OCI-LY7 (cell line): Measurements from ENCODE around the gene SPATA6. TPM values are rescaled to one million over a fixed set of nuclear protein-coding genes. Genes with fewer than 3 reads are reported as not detected.
"Not testable (repeated sequence)": the region's sequence is repeated elsewhere in the genome, so short reads cannot be mapped to it uniquely, and the experiment has no call there.

Experiments used
- BruUV-seq: library from RNA; stranded (reverse); fragments of 400-500 nt; replicated peaks from 2 replicates; lab custom pipeline; 2021; lab: Mats Ljungman, UMichigan
- CTCF ChIA-PET: fragments of 300-600 bp; sonication (Branson Sonifier 250); formaldehyde crosslinking; loops from one replicate; lab custom pipeline; 2022; ENCODE audit warnings: antibody characterized with exemption; ENCODE audit not compliant: unreplicated experiment; lab: Charles Lee
- POLR2A ChIA-PET: fragments of 300-600 bp; sonication (Branson Sonifier 250); formaldehyde crosslinking; loops from one replicate; lab custom pipeline; 2022; ENCODE audit warnings: antibody characterized with exemption; lab: Charles Lee
- DNase-seq: peaks from one replicate; pipeline ENCODE4 v3.0.0-alpha.2; 2015; ENCODE audit warnings: low spot score
- H2AFZ ChIP-seq: fragments of 200-600 bp; sonication (generic), shearing (Covaris generic); 2 replicates; pipeline ENCODE4 v1.6.1; 2014; ENCODE audit warnings: mild to moderate bottlenecking, antibody characterized with exemption, low read length, moderate library complexity
- H3K27ac ChIP-seq: fragments of 200-600 bp; sonication (generic); 2 replicates; pipeline ENCODE4 v1.5.1; 2014; ENCODE audit warnings: mixed run types, low read depth, mild to moderate bottlenecking, moderate library complexity, low read length, inconsistent platforms; ENCODE audit not compliant: poor library complexity, severe bottlenecking
- H3K36me3 ChIP-seq: fragments of 200-600 bp; sonication (generic); 2 replicates; pipeline ENCODE4 v1.6.1; 2014; ENCODE audit warnings: mild to moderate bottlenecking, antibody characterized with exemption, low read length, moderate library complexity, mixed read lengths; ENCODE audit not compliant: insufficient read depth
- H3K4me1 ChIP-seq: fragments of 200-600 bp; sonication (generic); 2 replicates; pipeline ENCODE4 v1.5.1; 2014; ENCODE audit warnings: mild to moderate bottlenecking, low read length; ENCODE audit not compliant: insufficient read depth, poor library complexity, severe bottlenecking
- H3K4me2 ChIP-seq: fragments of 200-600 bp; sonication (generic); 2 replicates; pipeline ENCODE4 v1.6.1; 2014; ENCODE audit warnings: mild to moderate bottlenecking, low read length
- H3K4me3 ChIP-seq: fragments of 200-600 bp; sonication (generic); 2 replicates; pipeline ENCODE4 v1.5.1; 2014; ENCODE audit warnings: mild to moderate bottlenecking, low read depth, low read length; ENCODE audit not compliant: poor library complexity, severe bottlenecking
- H3K79me2 ChIP-seq: fragments of 200-600 bp; sonication (generic); 2 replicates; pipeline ENCODE4 v1.6.1; 2016; ENCODE audit warnings: low read depth, mild to moderate bottlenecking, low read length, moderate library complexity, mixed read lengths; ENCODE audit not compliant: insufficient read depth
- H3K9me2 ChIP-seq: fragments of 200-600 bp; sonication (generic); 2 replicates; pipeline ENCODE4 v1.6.1; 2016; ENCODE audit warnings: mild to moderate bottlenecking, low read length, mixed read lengths; ENCODE audit not compliant: insufficient read depth
- H3K9me3 ChIP-seq: fragments of 200-600 bp; sonication (generic); 2 replicates; pipeline ENCODE4 v1.6.1; 2014; ENCODE audit warnings: mild to moderate bottlenecking, mixed run types, low read length, mixed read lengths
- H4K20me1 ChIP-seq: fragments of 200-600 bp; sonication (generic); 2 replicates; pipeline ENCODE4 v1.6.1; 2014; ENCODE audit warnings: mild to moderate bottlenecking, antibody characterized with exemption, low read length, moderate library complexity, mixed read lengths; ENCODE audit not compliant: insufficient read depth
- CTCF ChIP-seq: fragments of 200-600 bp; sonication (generic); conservative IDR thresholded peaks from 2 replicates; pipeline ENCODE4 v1.5.1; 2014; ENCODE audit warnings: mild to moderate bottlenecking, antibody characterized with exemption, low read length, moderate library complexity, mixed read lengths
- EZH2phosphoT487 ChIP-seq: fragments of 200-600 bp; sonication (generic); IDR thresholded peaks from 2 replicates; pipeline ENCODE4 v1.6.1; 2018; ENCODE audit warnings: low read depth, borderline replicate concordance, mild to moderate bottlenecking, mixed run types, antibody characterized with exemption, low read length, moderate library complexity, mixed read lengths
- intact Hi-C: fragments of 100-400 bp; cut with micrococcal nuclease; formaldehyde crosslinking; loops from one replicate; pipeline ENCODE4 v1.10.0; 2022; ENCODE audit not compliant: unreplicated experiment
- total RNA-seq, 2 experiments: library from RNA; depleted of rRNA in 1 of 2; stranded (reverse); fragments of >200 nt in 1 of 2; shearing (Covaris generic) in 1 of 2; gene quantifications; 2 replicates each; pipeline ENCODE4 v1.2.3, GENCODE V29; 2014 to 2022

Gene SPATA6
- total RNA-seq, 2 experiments from 2014 or later, result 2.5 TPM; not detected in 1

GRCh38 chr1:48462716-48463302 lies 9.2 kb downstream of the SPATA6 start:
- BruUV-seq, result no TSS peak
- Histone ChIP-seq H3K4me1 (no peaks in the 10 kb centered on the region), H3K4me3 (no peak overlapping the region), H4K20me1 (no peaks in the 10 kb centered on the region), H3K9me3 (no peaks in the 10 kb centered on the region), H3K36me3 (no peaks in the 10 kb centered on the region), H3K4me2 (no peak overlapping the region), H3K9me2 (no peaks in the 10 kb centered on the region), H3K79me2 (no peaks in the 10 kb centered on the region), H2AFZ (no peak overlapping the region), H3K27ac (no peak overlapping the region)
- intact Hi-C loops, result no loop called here
- ChIA-PET CTCF (no interaction called here), POLR2A (interaction anchor here (0.9 kb wide), 1 partner anchor 9 kb away, joined by 5 read pairs; the partner anchor contains the start of gene SPATA6)
- DNase-seq, result no peak
- no peak for TF ChIP-seq EZH2phosphoT487
- no peak for TF ChIP-seq CTCF

- Histone ChIP-seq H3K4me1 (no peaks in the 10 kb centered on the region), H3K9me3 (no peaks in the 10 kb centered on the region), H3K4me3 (no peak overlapping the region), H3K27ac (no peak overlapping the region), H2AFZ (no peak overlapping the region), H3K9me2 (no peaks in the 10 kb centered on the region), H4K20me1 (no peaks in the 10 kb centered on the region), H3K79me2 (no peaks in the 10 kb centered on the region), H3K4me2 (no peak overlapping the region), H3K36me3 (no peaks in the 10 kb centered on the region)
- TF ChIP-seq EZH2phosphoT487 (no peak), CTCF (peak; percentile 56)
- DNase-seq, result no peak
- POLR2A ChIA-PET, result interaction anchor here (0.7 to 1.3 kb wide), 3 partner anchors 10 to 164 kb away, joined by 3 read pairs; partner anchors contain the start of gene SPATA6
- intact Hi-C loops, result loop anchor here (5.0 kb wide), 1 partner anchor 47 kb away; no protein-coding TSS in a partner anchor
- no TSS peak for BruUV-seq
- CTCF ChIA-PET, result no interaction called here
Measured at GRCh38 chr1:48450505-48450904, 21.5 kb downstream of the SPATA6 start.

- no peak overlapping the region for H2AFZ ChIP-seq
- H3K4me3 ChIP-seq, result no peak overlapping the region
- no peaks in the 10 kb centered on the region for H4K20me1 ChIP-seq
- TF ChIP-seq EZH2phosphoT487 (no peak), CTCF (no peak)
- CTCF ChIA-PET, result no interaction called here
- intact Hi-C loops, result no loop called here
- no peak overlapping the region for H3K4me2 ChIP-seq
- H3K9me2 ChIP-seq, result no peaks in the 10 kb centered on the region
- no TSS peak for BruUV-seq
- no peaks in the 10 kb centered on the region for H3K9me3 ChIP-seq
- POLR2A ChIA-PET, result no interaction called here
- no peaks in the 10 kb centered on the region for H3K36me3 ChIP-seq
- no peaks in the 10 kb centered on the region for H3K79me2 ChIP-seq
- DNase-seq, result no peak
- no peaks in the 10 kb centered on the region for H3K4me1 ChIP-seq
- H3K27ac ChIP-seq, result no peak overlapping the region
Measured at GRCh38 chr1:48448932-48449331, 23.1 kb downstream of the SPATA6 start.

- H2AFZ ChIP-seq, H3K36me3 ChIP-seq, H3K27ac ChIP-seq, H3K79me2 ChIP-seq, H3K4me3 ChIP-seq, H3K4me2 ChIP-seq, BruUV-seq, DNase-seq, H3K9me3 ChIP-seq, H4K20me1 ChIP-seq, CTCF ChIA-PET, POLR2A ChIA-PET, H3K4me1 ChIP-seq, intact Hi-C loops, H3K9me2 ChIP-seq: not testable (repeated sequence)
Measured at GRCh38 chr1:48444186-48444585, 27.8 kb downstream of the SPATA6 start.
